GM06990 (cell line): ENCODE results near the gene SPAG16.

ENCODE experiments used
- DNase-seq: peaks from one replicate; pipeline ENCODE4 v3.0.0-alpha.2; 2011; ENCODE audit not compliant: insufficient read length; ENCODE audit errors: extremely low read depth
- H3K27me3 ChIP-seq: replicated peaks from 2 replicates; pipeline ENCODE4 v1.6.0; 2011; ENCODE audit warnings: low read length; ENCODE audit not compliant: control insufficient read depth, insufficient read depth
- H3K36me3 ChIP-seq: 2 replicates; pipeline ENCODE4 v1.5.1; 2011; ENCODE audit warnings: low read length; ENCODE audit not compliant: control insufficient read depth, insufficient read depth
- H3K4me3 ChIP-seq: replicated peaks from 2 replicates; pipeline ENCODE4 v1.5.1; 2011; ENCODE audit warnings: low read depth, mild to moderate bottlenecking, control low read depth, low read length
- TF ChIP-seq, protein P1 (sequence below): IDR thresholded peaks from 2 replicates; pipeline ENCODE4 v1.5.1; 2011; ENCODE audit warnings: low read length, control low read depth, mild to moderate bottlenecking, inconsistent platforms; ENCODE audit not compliant: insufficient read depth, poor library complexity, severe bottlenecking

SPAG16 gene

DNA sequence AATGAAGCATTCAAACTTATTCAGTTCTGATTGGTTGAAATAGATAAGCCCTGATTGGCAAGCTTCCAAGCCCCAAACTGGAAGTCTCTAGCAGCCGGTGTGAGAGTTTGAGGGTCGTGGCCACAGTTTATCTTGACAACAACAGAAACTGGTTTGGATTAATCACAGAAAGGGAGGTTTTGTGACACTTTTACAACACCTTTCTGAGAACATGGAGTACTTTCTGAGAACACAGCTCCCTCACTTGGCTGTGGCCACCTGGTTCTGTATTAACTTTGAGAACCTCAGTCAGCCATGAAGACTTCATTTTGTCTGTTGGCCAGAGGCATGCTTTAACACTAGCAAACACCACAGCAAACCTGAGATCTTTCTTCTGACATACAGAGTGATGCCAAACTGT, 845.9 kb downstream of the SPAG16 start:
- TF ChIP-seq, protein P1, sequence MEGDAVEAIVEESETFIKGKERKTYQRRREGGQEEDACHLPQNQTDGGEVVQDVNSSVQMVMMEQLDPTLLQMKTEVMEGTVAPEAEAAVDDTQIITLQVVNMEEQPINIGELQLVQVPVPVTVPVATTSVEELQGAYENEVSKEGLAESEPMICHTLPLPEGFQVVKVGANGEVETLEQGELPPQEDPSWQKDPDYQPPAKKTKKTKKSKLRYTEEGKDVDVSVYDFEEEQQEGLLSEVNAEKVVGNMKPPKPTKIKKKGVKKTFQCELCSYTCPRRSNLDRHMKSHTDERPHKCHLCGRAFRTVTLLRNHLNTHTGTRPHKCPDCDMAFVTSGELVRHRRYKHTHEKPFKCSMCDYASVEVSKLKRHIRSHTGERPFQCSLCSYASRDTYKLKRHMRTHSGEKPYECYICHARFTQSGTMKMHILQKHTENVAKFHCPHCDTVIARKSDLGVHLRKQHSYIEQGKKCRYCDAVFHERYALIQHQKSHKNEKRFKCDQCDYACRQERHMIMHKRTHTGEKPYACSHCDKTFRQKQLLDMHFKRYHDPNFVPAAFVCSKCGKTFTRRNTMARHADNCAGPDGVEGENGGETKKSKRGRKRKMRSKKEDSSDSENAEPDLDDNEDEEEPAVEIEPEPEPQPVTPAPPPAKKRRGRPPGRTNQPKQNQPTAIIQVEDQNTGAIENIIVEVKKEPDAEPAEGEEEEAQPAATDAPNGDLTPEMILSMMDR: no peak
- no peak overlapping the region for H3K4me3 ChIP-seq
- no peaks in the 10 kb centered on the region for H3K36me3 ChIP-seq
- H3K27me3 ChIP-seq: no peaks in the 10 kb centered on the region
- no peak for DNase-seq

DNA sequence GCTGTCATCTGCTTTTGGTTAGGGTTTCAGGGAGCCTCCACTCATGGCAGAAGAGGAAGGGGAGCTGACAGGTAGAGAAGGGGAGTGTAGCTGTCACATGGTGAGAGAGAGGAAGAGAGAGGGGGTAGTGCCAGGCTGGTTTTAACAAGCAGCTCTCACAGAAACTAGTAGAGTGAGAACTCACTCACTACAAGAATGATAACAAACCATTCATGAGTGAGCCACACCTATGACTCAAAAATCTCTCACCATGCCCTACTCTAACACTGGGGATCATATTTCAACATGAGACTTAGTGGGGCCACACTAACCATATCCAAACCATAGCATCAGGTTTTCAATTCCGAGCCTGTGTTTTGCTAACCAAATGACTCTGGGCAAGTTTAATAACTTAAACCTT, 851.7 kb downstream of the SPAG16 start:
- DNase-seq: no peak
- no peaks in the 10 kb centered on the region for H3K27me3 ChIP-seq
- no peak overlapping the region for H3K4me3 ChIP-seq
- TF ChIP-seq, protein P1: no peak
- H3K36me3 ChIP-seq: no peaks in the 10 kb centered on the region

DNA sequence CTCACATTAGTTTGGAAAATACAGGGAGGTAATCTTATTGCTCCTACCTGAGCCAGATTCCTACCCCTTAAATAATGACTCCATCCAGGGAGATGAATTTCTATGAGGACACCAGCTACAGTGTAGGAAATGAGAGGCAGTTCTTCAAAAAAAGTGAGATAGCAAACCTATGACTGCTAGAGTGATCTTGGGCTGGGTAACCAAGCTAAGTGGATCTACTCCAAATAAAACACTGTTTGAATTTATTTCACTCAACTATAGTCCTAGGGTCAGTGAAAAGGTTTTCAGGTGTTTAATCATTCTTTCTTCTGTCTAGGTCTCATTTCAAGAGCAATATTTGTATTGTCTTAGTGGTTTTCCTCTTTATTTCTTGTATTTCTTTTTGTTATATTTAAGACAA, 854.5 kb downstream of the SPAG16 start:
- H3K4me3 ChIP-seq: no peak overlapping the region
- DNase-seq: no peak
- H3K36me3 ChIP-seq: no peaks in the 10 kb centered on the region
- H3K27me3 ChIP-seq: no peaks in the 10 kb centered on the region
- TF ChIP-seq, protein P1: no peak

DNA sequence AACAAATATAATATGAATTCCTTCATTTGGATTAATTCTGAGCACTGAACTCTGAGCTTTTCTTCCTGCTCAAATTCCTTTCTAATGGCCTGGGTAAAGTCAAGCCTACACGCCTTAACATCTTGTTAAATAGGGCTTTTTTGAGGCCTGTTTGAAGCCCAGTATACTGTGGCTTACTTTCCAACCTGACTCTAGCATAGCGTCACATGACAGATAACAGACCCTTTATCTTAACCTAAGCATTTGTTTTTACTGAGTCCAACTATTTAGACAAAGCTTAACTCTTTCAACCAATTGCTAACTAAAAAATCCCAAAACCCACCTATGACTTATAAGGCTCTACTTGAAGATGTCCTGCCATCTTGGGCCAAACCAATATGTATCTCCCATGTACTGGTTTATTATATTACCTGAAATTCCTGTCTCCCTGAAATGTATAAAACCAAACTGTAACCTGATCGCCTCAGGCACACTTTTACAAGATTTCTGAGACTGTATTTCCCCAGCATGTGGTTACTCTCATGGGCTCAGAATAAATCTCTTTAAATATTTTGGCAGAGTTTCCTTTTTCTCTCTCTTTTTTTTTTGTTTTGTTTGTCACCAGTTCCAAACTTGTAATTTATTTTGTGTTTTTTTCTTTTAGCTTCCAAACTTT, 855.5 kb downstream of the SPAG16 start:
- TF ChIP-seq, protein P1: no peak
- no peaks in the 10 kb centered on the region for H3K36me3 ChIP-seq
- no peak for DNase-seq
- H3K4me3 ChIP-seq: no peak overlapping the region
- no peaks in the 10 kb centered on the region for H3K27me3 ChIP-seq

DNA sequence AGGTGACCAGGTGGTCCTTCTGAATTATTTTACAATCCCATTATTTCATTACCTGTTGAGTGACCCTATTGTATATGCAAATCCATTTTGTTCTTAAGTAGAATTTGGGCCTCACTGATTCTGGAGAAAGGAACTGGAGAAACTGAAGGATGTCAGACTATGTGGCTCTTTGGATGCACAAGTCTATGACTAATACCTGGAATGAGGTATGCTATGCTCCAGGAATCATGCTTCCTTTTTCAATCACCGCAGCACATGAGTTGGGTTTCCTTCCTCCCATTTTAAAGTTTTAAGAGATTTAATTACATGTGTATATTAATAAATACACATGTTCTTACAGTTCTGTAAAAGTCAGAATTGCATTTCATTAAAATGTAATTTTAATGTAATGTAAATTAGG, 872.7 kb downstream of the SPAG16 start:
- Histone ChIP-seq H3K4me3 (no peak overlapping the region), H3K36me3 (no peaks in the 10 kb centered on the region), H3K27me3 (no peaks in the 10 kb centered on the region)
- TF ChIP-seq, protein P1: no peak
- DNase-seq: no peak

DNA sequence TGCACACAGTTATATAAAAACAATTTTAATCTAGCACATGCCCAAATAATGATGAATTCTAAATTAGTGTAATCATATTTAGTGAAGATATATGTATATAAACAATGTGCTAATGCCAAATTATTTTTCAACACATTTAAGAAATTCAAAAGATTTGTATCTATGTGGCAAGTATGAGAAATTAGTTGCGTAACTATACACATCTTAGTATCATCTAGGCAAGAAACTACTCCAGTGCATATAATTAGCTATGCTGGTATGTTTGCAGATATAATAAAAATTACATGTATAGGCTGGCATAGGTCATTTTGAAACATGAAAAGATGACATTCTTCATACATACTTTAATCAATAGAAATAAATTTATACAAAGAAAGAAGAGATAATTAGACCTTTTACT, 874.6 kb downstream of the SPAG16 start:
- DNase-seq: no peak
- no peaks in the 10 kb centered on the region for H3K36me3 ChIP-seq
- TF ChIP-seq, protein P1: no peak
- no peak overlapping the region for H3K4me3 ChIP-seq
- no peaks in the 10 kb centered on the region for H3K27me3 ChIP-seq
